ENCODE results near the gene MAT1A.
A peak's percentile ranks its signal among the peaks of the same experiment; 100 is the strongest.

Gene MAT1A

GRCh38 chr10:80289451-80290287, at the start of gene MAT1A:
MAT1A (minus strand) TSS chr10:80289658; CDS start chr10:80289423, 235 bp downstream.
- Histone ChIP-seq H3K36me3 (ENCODE audit: control insufficient read depth, insufficient read depth, low read length) (no peaks in the 10 kb centered on the region), H3K27me3 (ENCODE audit: control insufficient read depth, insufficient read depth, low read length) (peaks cover 6% of the 10 kb centered on the region), H3K4me3 (ENCODE audit: low read depth, low read length) (peak within 1 kb of the TSS; percentile 1), H3K4me1 (ENCODE audit: control insufficient read depth, insufficient read depth, low read length) (peaks cover 6% of the 10 kb centered on the region), H3K9ac (ENCODE audit: low read depth, low read length) (no peak within 1 kb of the TSS), H3K9me3 (ENCODE audit: control insufficient read depth, insufficient read depth, low read length) (no peaks in the 10 kb centered on the region)

GRCh38 chr10:80333983-80334382, 44.5 kb upstream of the MAT1A start:
- H3K27me3 ChIP-seq (ENCODE audit: control insufficient read depth, insufficient read depth, low read length), result no peaks in the 10 kb centered on the region

GRCh38 chr10:80324891-80325364, 35.5 kb upstream of the MAT1A start:
- Histone ChIP-seq H3K27me3 (ENCODE audit: control insufficient read depth, insufficient read depth, low read length) (no peaks in the 10 kb centered on the region), H3K4me3 (ENCODE audit: low read depth, low read length) (no peak overlapping the region)

More at GRCh38 chr10:80333983-80334382, 44.5 kb upstream of the MAT1A start:
- Histone ChIP-seq H3K36me3 (ENCODE audit: control insufficient read depth, insufficient read depth, low read length) (no peaks in the 10 kb centered on the region), H3K9ac (ENCODE audit: low read depth, low read length) (no peak overlapping the region), H3K4me3 (ENCODE audit: low read depth, low read length) (no peak overlapping the region), H3K4me1 (ENCODE audit: control insufficient read depth, insufficient read depth, low read length) (no peaks in the 10 kb centered on the region), H3K9me3 (ENCODE audit: control insufficient read depth, insufficient read depth, low read length) (no peaks in the 10 kb centered on the region)

GRCh38 chr10:80324086-80324485, 34.6 kb upstream of the MAT1A start:
- no peak overlapping the region for H3K9ac ChIP-seq (ENCODE audit: low read depth, low read length)
- H3K9me3 ChIP-seq (ENCODE audit: control insufficient read depth, insufficient read depth, low read length), result no peaks in the 10 kb centered on the region
- H3K36me3 ChIP-seq (ENCODE audit: control insufficient read depth, insufficient read depth, low read length), result no peaks in the 10 kb centered on the region
- H3K27me3 ChIP-seq (ENCODE audit: control insufficient read depth, insufficient read depth, low read length), result no peaks in the 10 kb centered on the region
- H3K4me1 ChIP-seq (ENCODE audit: control insufficient read depth, insufficient read depth, low read length), result no peaks in the 10 kb centered on the region
- no peak overlapping the region for H3K4me3 ChIP-seq (ENCODE audit: low read depth, low read length)

More at GRCh38 chr10:80324891-80325364, 35.5 kb upstream of the MAT1A start:
- Histone ChIP-seq H3K4me1 (ENCODE audit: control insufficient read depth, insufficient read depth, low read length) (no peaks in the 10 kb centered on the region), H3K36me3 (ENCODE audit: control insufficient read depth, insufficient read depth, low read length) (no peaks in the 10 kb centered on the region), H3K9me3 (ENCODE audit: control insufficient read depth, insufficient read depth, low read length) (no peaks in the 10 kb centered on the region), H3K9ac (ENCODE audit: low read depth, low read length) (no peak overlapping the region)

DNA sequence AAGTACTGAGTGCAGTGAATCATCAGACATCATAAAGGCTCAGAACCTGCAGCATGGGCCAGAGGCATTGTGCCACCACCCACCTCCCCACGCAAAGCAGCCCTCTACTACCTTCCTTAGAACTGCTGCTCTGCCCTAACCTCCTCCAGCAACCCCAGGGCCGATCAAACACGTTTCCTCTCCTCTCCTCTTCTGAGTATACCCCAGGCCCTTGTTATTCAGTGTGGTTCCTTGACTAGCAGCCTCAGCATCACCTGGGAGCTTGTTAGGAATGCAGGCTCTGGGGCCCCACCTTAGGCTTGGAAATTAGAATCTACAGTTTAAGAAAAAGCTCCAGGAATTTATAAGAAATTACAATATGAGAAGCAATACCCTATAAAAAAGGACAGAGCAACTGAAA, 33.9 kb upstream of the MAT1A start:
- Histone ChIP-seq H3K27me3 (ENCODE audit: control insufficient read depth, insufficient read depth, low read length) (no peaks in the 10 kb centered on the region), H3K9ac (ENCODE audit: low read depth, low read length) (no peak overlapping the region), H3K9me3 (ENCODE audit: control insufficient read depth, insufficient read depth, low read length) (no peaks in the 10 kb centered on the region), H3K36me3 (ENCODE audit: control insufficient read depth, insufficient read depth, low read length) (no peaks in the 10 kb centered on the region), H3K4me1 (ENCODE audit: control insufficient read depth, insufficient read depth, low read length) (no peaks in the 10 kb centered on the region), H3K4me3 (ENCODE audit: low read depth, low read length) (no peak overlapping the region)

DNA sequence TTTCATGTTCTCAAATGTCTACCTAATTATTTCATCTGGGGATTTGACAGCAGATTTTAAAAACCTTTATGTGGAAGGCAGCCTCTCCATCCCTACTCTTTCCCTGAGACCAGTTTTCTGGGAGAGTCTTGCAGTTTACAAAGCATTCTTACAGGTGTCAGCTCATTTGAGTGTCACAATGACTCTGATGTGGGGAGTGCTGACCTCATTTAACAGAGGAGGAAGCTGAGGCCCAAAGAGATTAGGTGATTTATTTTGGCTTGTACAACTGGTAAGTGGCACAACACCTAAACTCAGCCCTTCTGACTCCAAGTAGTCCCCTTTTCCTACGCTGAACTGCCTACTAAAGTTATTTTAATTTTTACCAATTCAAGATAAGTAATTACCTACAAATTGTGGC, 33.3 kb upstream of the MAT1A start:
- no peaks in the 10 kb centered on the region for H3K27me3 ChIP-seq (ENCODE audit: control insufficient read depth, insufficient read depth, low read length)
- H3K9ac ChIP-seq (ENCODE audit: low read depth, low read length), result no peak overlapping the region
- no peaks in the 10 kb centered on the region for H3K36me3 ChIP-seq (ENCODE audit: control insufficient read depth, insufficient read depth, low read length)
- no peaks in the 10 kb centered on the region for H3K4me1 ChIP-seq (ENCODE audit: control insufficient read depth, insufficient read depth, low read length)
- no peak overlapping the region for H3K4me3 ChIP-seq (ENCODE audit: low read depth, low read length)
- no peaks in the 10 kb centered on the region for H3K9me3 ChIP-seq (ENCODE audit: control insufficient read depth, insufficient read depth, low read length)

GRCh38 chr10:80322158-80322557, 32.7 kb upstream of the MAT1A start:
- Histone ChIP-seq H3K27me3 (ENCODE audit: control insufficient read depth, insufficient read depth, low read length) (no peaks in the 10 kb centered on the region), H3K4me3 (ENCODE audit: low read depth, low read length) (no peak overlapping the region), H3K36me3 (ENCODE audit: control insufficient read depth, insufficient read depth, low read length) (no peaks in the 10 kb centered on the region), H3K4me1 (ENCODE audit: control insufficient read depth, insufficient read depth, low read length) (no peaks in the 10 kb centered on the region), H3K9ac (ENCODE audit: low read depth, low read length) (no peak overlapping the region), H3K9me3 (ENCODE audit: control insufficient read depth, insufficient read depth, low read length) (no peaks in the 10 kb centered on the region)

- no peaks in the 10 kb centered on the region for H3K4me1 ChIP-seq (ENCODE audit: control insufficient read depth, insufficient read depth, low read length)
- no peak overlapping the region for H3K4me3 ChIP-seq (ENCODE audit: low read depth, low read length)
- H3K9me3 ChIP-seq (ENCODE audit: control insufficient read depth, insufficient read depth, low read length), result no peaks in the 10 kb centered on the region
- no peaks in the 10 kb centered on the region for H3K36me3 ChIP-seq (ENCODE audit: control insufficient read depth, insufficient read depth, low read length)
- H3K27me3 ChIP-seq (ENCODE audit: control insufficient read depth, insufficient read depth, low read length), result no peaks in the 10 kb centered on the region
- no peak overlapping the region for H3K9ac ChIP-seq (ENCODE audit: low read depth, low read length)
These were observed 31.7 kb upstream of the MAT1A start for GRCh38 chr10:80321183-80321582.

DNA sequence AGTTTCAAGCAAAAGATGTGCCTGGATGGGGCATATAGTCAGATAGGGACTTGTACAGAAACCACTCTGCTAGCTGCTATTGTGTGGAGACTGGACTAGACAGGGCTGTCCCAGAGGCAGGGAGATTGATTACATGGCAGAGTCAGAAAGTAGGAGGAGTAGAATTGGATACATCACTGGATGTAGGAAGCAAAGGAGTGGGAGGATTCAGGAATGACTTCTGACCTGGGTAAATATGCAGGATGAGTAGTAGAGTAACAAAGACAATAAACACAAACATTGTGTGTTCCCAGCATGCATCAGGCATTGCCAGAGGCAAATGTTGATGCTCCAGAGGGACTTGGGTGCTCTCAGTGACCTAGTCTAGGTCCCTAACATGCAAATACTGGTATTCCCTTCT, 30.9 kb upstream of the MAT1A start:
- Histone ChIP-seq H3K9me3 (ENCODE audit: control insufficient read depth, insufficient read depth, low read length) (no peaks in the 10 kb centered on the region), H3K36me3 (ENCODE audit: control insufficient read depth, insufficient read depth, low read length) (no peaks in the 10 kb centered on the region), H3K9ac (ENCODE audit: low read depth, low read length) (no peak overlapping the region), H3K4me1 (ENCODE audit: control insufficient read depth, insufficient read depth, low read length) (no peaks in the 10 kb centered on the region), H3K4me3 (ENCODE audit: low read depth, low read length) (no peak overlapping the region), H3K27me3 (ENCODE audit: control insufficient read depth, insufficient read depth, low read length) (no peaks in the 10 kb centered on the region)

DNA sequence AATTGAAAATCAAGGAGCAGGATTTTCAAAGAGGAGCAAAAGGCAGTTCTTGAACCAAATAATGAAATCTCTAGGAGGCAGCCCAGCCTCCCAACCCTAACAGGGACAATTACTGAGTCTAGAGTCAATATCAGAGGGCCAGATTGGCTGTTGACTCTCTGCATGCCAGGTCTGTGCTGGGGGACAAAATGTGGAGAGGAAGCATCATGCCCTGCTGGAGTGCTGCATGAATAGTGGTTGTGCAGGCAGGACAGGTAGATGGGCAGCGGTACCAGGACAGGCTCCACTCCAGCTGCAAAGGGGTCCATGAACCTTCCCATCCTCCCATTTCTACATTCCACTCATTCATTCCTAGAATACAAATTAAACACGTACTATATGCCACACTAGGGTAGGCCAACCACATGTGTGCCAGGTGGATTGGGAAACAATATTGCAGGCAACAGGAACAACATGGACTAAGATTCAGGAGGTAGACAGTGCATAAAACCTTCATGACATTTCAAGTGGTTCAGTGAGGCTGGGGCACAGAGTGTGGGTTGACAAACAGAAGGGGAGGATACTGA, 30.4 kb upstream of the MAT1A start:
- Histone ChIP-seq H3K27me3 (ENCODE audit: control insufficient read depth, insufficient read depth, low read length) (no peaks in the 10 kb centered on the region), H3K4me3 (ENCODE audit: low read depth, low read length) (no peak overlapping the region), H3K36me3 (ENCODE audit: control insufficient read depth, insufficient read depth, low read length) (no peaks in the 10 kb centered on the region), H3K4me1 (ENCODE audit: control insufficient read depth, insufficient read depth, low read length) (no peaks in the 10 kb centered on the region), H3K9me3 (ENCODE audit: control insufficient read depth, insufficient read depth, low read length) (no peaks in the 10 kb centered on the region), H3K9ac (ENCODE audit: low read depth, low read length) (no peak overlapping the region)

DNA sequence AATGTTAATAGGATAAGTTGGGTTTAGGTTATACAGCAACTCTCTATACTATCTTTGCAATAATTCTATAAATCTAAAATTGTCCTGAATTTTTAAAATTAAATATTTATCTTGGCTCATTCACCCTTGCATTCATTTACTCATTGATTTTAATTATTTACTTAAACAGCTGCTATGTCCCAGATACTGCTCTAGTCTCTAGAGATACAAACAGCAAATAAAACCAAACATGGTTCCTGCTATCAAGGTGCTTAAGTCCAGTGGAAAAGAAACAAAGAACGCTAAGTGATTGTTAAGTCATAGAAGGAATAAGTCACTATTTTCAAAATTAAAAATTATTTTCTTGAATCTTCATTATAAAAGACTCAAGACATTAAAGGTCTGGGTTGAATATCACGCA, 29.9 kb upstream of the MAT1A start:
- no peaks in the 10 kb centered on the region for H3K36me3 ChIP-seq (ENCODE audit: control insufficient read depth, insufficient read depth, low read length)
- no peaks in the 10 kb centered on the region for H3K4me1 ChIP-seq (ENCODE audit: control insufficient read depth, insufficient read depth, low read length)
- H3K9me3 ChIP-seq (ENCODE audit: control insufficient read depth, insufficient read depth, low read length), result no peaks in the 10 kb centered on the region
- no peak overlapping the region for H3K9ac ChIP-seq (ENCODE audit: low read depth, low read length)
- H3K4me3 ChIP-seq (ENCODE audit: low read depth, low read length), result no peak overlapping the region
- H3K27me3 ChIP-seq (ENCODE audit: control insufficient read depth, insufficient read depth, low read length), result no peaks in the 10 kb centered on the region

GRCh38 chr10:80318742-80319141, 29.3 kb upstream of the MAT1A start:
- H3K4me3 ChIP-seq (ENCODE audit: low read depth, low read length), result no peak overlapping the region
- H3K4me1 ChIP-seq (ENCODE audit: control insufficient read depth, insufficient read depth, low read length), result no peaks in the 10 kb centered on the region
- H3K27me3 ChIP-seq (ENCODE audit: control insufficient read depth, insufficient read depth, low read length), result no peaks in the 10 kb centered on the region
- H3K9me3 ChIP-seq (ENCODE audit: control insufficient read depth, insufficient read depth, low read length), result no peaks in the 10 kb centered on the region
- no peak overlapping the region for H3K9ac ChIP-seq (ENCODE audit: low read depth, low read length)
- no peaks in the 10 kb centered on the region for H3K36me3 ChIP-seq (ENCODE audit: control insufficient read depth, insufficient read depth, low read length)
